Sigmoid colon (tissue), 7 donors: ENCODE results near the gene PPFIBP2. TPM values are rescaled to one million over a fixed set of nuclear protein-coding genes. Genes with fewer than 3 reads are reported as not detected.

ENCODE experiments used
- DNase-seq: peaks from one replicate; pipeline ENCODE4 v3.0.0-alpha.2; 2019
- H3K27ac ChIP-seq, 4 donors: fragments of 200-600 bp; sonication (generic); one replicate each; pipeline ENCODE4 v1.5.1; 2016 to 2019; ENCODE audit warnings: mild to moderate bottlenecking in 1 of 4
- H3K27me3 ChIP-seq, 3 donors: fragments of 200-600 bp; sonication (generic); one replicate each; pipeline ENCODE4 v1.5.1; 2019; ENCODE audit warnings: mild to moderate bottlenecking in 1 of 3
- H3K36me3 ChIP-seq, 4 donors: fragments of 200-600 bp; sonication (generic); one replicate each; pipeline ENCODE4 v1.5.1; 2016 to 2019
- H3K4me1 ChIP-seq, 4 donors: fragments of 200-600 bp; sonication (generic); one replicate each; pipeline ENCODE4 v1.5.1; 2017 to 2019
- H3K4me3 ChIP-seq, 4 donors: fragments of 200-600 bp; sonication (generic); one replicate each; pipeline ENCODE4 v1.5.1; 2017 to 2019; ENCODE audit warnings: mild to moderate bottlenecking in 2 of 4, moderate library complexity in 1 of 4
- H3K9me3 ChIP-seq, 4 donors: fragments of 200-600 bp in 3 of 4; sonication (generic) in 3 of 4; one replicate each; pipeline versions ENCODE4 v1.5.1 to v1.6.1; 2013 to 2019
- CTCF ChIP-seq, 4 experiments: fragments of 450-650 bp in 3 of 4; fragments of 200-600 bp in 1 of 4; IDR thresholded peaks; one replicate each; pipeline ENCODE4 v1.5.1; 2016 to 2019; ENCODE audit warnings: antibody characterized with exemption in 4 of 4, mild to moderate bottlenecking in 3 of 4, moderate library complexity in 2 of 4
- EP300 ChIP-seq, 4 donors: sonication (generic); formaldehyde crosslinking; IDR thresholded peaks; one replicate each; pipeline ENCODE4 v1.6.1; 2017; ENCODE audit warnings: antibody characterized with exemption in 4 of 4
- POLR2A ChIP-seq, 2 donors: fragments of 450-650 bp; IDR thresholded peaks; one replicate each; pipeline ENCODE4 v1.6.1; 2016; ENCODE audit warnings: antibody characterized with exemption in 2 of 2, mild to moderate bottlenecking in 2 of 2, moderate library complexity in 2 of 2
- POLR2AphosphoS5 ChIP-seq, 4 donors: sonication (generic); formaldehyde crosslinking; IDR thresholded peaks; one replicate each; pipeline ENCODE4 v1.6.1; 2017; ENCODE audit warnings: antibody characterized with exemption in 4 of 4
- WGBS, 2 donors: extraction: QIAGEN DNeasy Blood & Tissue Kit; methylation state at CpG; one replicate each; pipeline ENCODE4 v1.1.7; 2013; 5-methylcytosine and 5-hydroxymethylcytosine counted together
- intact Hi-C: fragments of 100-400 bp; cut with DNase I; formaldehyde crosslinking; loops from one replicate; pipeline ENCODE4 v1.15.1; 2023
- polyA plus RNA-seq, 3 donors: library from polyadenylated mRNA; stranded (reverse); fragments of 200-250 nt; gene quantifications; one replicate each; pipeline ENCODE4 v1.2.3, GENCODE V29; 2013
- total RNA-seq, 4 donors: library from RNA; depleted of rRNA; stranded (reverse); fragments of >200 nt; gene quantifications; one replicate each; pipeline ENCODE4 v1.1.0, GENCODE V29; 2016
- donor health status: healthy with polysubstance abuse.
- donor health status: Bipolar disorder and iron deficiency.
- donor health status: healthy.

Gene PPFIBP2
- total and polyA plus RNA-seq, 7 donors, result 4.1 to 33.5 (median 11.6) TPM

GRCh38 chr11:7584910-7585309, 71.1 kb downstream of the PPFIBP2 start:
- Histone ChIP-seq H3K4me3 (no peak overlapping the region), H3K36me3 (no peaks in the 10 kb centered on the region), H3K27me3 (no peaks in the 10 kb centered on the region), H3K9me3 (no peaks in the 10 kb centered on the region), H3K27ac (no peak overlapping the region), H3K4me1 (peaks cover 0 to 7% (median 3%) of the 10 kb centered on the region in 4 donors)
- intact Hi-C loops, result no loop called here
- no peak for DNase-seq
- 72 to 75% methylated on average over 2 of the region's 2 CpGs for WGBS, 2 donors
- TF ChIP-seq POLR2AphosphoS5 (IDR thresholded peaks at IDR 0.05), result no peak
- no peak for TF ChIP-seq POLR2A (IDR thresholded peaks at IDR 0.05)
- TF ChIP-seq CTCF (IDR thresholded peaks at IDR 0.05), result no peak
- TF ChIP-seq EP300 (IDR thresholded peaks at IDR 0.05), result no peak

GRCh38 chr11:7585816-7586215, 72.0 kb downstream of the PPFIBP2 start:
- no peaks in the 10 kb centered on the region for H3K9me3 ChIP-seq
- no peak overlapping the region for H3K4me3 ChIP-seq
- DNase-seq, result no peak
- 38 to 70% methylated on average over 2 of the region's 2 CpGs for WGBS, 2 donors
- H3K27ac ChIP-seq, result no peak overlapping the region
- no peak for TF ChIP-seq EP300 (IDR thresholded peaks at IDR 0.05)
- no peak for TF ChIP-seq CTCF (IDR thresholded peaks at IDR 0.05)
- TF ChIP-seq POLR2A (IDR thresholded peaks at IDR 0.05), result no peak
- TF ChIP-seq POLR2AphosphoS5 (IDR thresholded peaks at IDR 0.05), result no peak
- H3K4me1 ChIP-seq, result peaks cover 0 to 6% (median 2%) of the 10 kb centered on the region in 4 donors
- intact Hi-C loops, result no loop called here
- H3K36me3 ChIP-seq, result no peaks in the 10 kb centered on the region
- no peaks in the 10 kb centered on the region for H3K27me3 ChIP-seq

- no peaks in the 10 kb centered on the region for H3K36me3 ChIP-seq
- 20 to 63% methylated on average over 2 of the region's 2 CpGs for WGBS, 2 donors
- no peaks in the 10 kb centered on the region for H3K9me3 ChIP-seq
- no peak for DNase-seq
- H3K4me3 ChIP-seq, result no peak overlapping the region
- TF ChIP-seq POLR2AphosphoS5 (IDR thresholded peaks at IDR 0.05) (no peak), EP300 (IDR thresholded peaks at IDR 0.05) (no peak)
- H3K27ac ChIP-seq, result no peak overlapping the region
- H3K4me1 ChIP-seq, result peaks cover 0 to 4% (median 0%) of the 10 kb centered on the region in 4 donors
- intact Hi-C loops, result no loop called here
- no peaks in the 10 kb centered on the region for H3K27me3 ChIP-seq
Measured at GRCh38 chr11:7586376-7586775, 72.6 kb downstream of the PPFIBP2 start.

GRCh38 chr11:7587712-7588111, 73.9 kb downstream of the PPFIBP2 start:
- H3K9me3 ChIP-seq, result no peaks in the 10 kb centered on the region
- intact Hi-C loops, result no loop called here
- no peak overlapping the region for H3K4me3 ChIP-seq
- H3K4me1 ChIP-seq, result no peaks in the 10 kb centered on the region
- 47 to 71% methylated on average over 2 of the region's 2 CpGs for WGBS, 2 donors
- H3K36me3 ChIP-seq, result no peaks in the 10 kb centered on the region
- DNase-seq, result no peak
- H3K27ac ChIP-seq, result no peak overlapping the region
- TF ChIP-seq POLR2AphosphoS5 (IDR thresholded peaks at IDR 0.05) (no peak), EP300 (IDR thresholded peaks at IDR 0.05) (no peak), CTCF (IDR thresholded peaks at IDR 0.05) (no peak), POLR2A (IDR thresholded peaks at IDR 0.05) (no peak)
- H3K27me3 ChIP-seq, result no peaks in the 10 kb centered on the region

- Histone ChIP-seq H3K9me3 (no peaks in the 10 kb centered on the region), H3K36me3 (no peaks in the 10 kb centered on the region), H3K4me1 (no peaks in the 10 kb centered on the region), H3K27me3 (no peaks in the 10 kb centered on the region), H3K4me3 (no peak overlapping the region), H3K27ac (no peak overlapping the region)
- DNase-seq, result no peak
- 89 to 91% methylated on average over 2 of the region's 2 CpGs for WGBS, 2 donors
- no peak for TF ChIP-seq CTCF (IDR thresholded peaks at IDR 0.05)
- no peak for TF ChIP-seq EP300 (IDR thresholded peaks at IDR 0.05)
- no peak for TF ChIP-seq POLR2AphosphoS5 (IDR thresholded peaks at IDR 0.05)
- no peak for TF ChIP-seq POLR2A (IDR thresholded peaks at IDR 0.05)
- intact Hi-C loops, result no loop called here
Measured at GRCh38 chr11:7589861-7590260, 76.1 kb downstream of the PPFIBP2 start.
